GM18870 (cell line): ENCODE data around the gene MTUS2.

Experiments
- ATAC-seq: cut with Tn5 transposase; IDR thresholded peaks from one replicate; pipeline ENCODE4 v1.9.1; 2021; ENCODE audit warnings: moderate library complexity; ENCODE audit not compliant: unreplicated experiment

The MTUS2 gene

DNA sequence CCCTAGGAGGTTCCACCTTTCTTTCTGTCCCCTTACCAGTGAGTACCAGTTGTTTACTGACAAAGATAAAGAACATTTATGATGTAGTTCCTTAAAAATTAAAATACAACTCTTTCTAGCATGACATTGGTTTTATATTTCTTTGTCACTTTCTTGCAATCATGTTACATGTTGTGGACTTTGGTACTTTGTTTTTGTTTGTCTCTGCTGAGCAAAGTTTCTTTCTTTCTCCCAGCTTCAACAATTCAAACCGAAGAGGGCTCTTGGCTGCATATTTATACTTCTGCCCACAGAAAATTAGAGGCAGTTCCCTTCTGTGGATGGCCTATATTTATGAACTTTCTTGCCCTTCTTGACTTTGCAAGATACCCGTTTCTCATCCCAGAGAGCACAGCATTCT lies 201.2 kb downstream of the MTUS2 start:
- no peak for ATAC-seq

DNA sequence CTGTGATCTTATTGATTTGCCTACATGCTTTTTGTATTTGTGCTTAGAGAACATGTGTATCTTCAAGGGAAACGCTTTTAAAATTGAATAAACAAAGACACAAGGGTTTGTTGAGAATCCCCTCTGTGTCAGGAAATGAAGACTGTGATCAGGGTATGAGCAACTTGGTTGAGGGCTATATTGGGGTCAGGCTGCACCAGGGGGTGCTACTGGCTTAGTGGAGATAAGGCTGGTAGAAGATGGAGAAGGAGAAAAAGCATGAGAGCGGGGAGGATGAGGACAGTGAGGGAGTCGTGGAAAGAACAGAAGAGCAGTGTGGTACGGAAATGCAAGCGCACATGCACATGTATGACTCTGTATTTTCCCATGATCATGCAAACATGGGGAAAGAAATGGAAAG lies 201.6 kb downstream of the MTUS2 start:
- no peak for ATAC-seq

DNA sequence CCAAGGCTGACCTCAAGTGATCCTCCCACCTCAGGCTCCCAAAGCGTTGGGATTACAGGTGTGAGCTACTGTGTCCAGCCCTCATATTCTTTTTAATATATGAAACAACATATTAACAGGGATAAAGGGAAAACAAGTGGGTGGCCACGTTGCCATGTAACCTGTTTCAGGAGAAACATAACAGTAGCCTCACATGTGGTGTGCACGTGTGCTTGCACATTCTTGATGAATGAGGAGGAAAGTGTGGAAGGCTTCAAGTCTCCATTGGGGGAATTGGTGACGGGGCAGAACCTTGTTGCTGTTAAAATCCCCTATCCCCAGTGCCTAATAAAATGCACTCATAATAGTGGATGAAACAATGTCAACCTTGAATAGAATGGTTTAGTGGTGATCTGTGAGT lies 202.3 kb downstream of the MTUS2 start:
- no peak for ATAC-seq

DNA sequence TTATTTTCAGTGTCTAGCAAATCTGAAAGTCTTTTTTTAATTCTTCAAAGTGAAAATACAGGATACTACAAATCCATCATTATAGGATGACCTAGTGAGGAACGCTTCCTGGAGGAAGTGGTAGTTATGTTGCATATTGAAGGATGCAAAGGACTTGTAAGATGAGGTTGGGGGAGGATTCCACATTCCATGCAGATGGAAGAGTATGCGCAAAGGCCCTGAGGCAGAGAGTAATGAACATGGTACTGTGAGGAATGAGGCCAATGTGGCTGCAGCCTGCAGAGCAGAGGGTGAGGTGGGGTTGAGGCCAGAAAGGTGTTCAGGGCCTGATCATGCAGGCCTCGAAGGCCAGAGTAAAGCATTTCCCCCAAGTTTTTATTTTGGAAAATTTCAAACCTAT lies 202.8 kb downstream of the MTUS2 start:
- no peak for ATAC-seq

- ATAC-seq, result no peak
Measured at GRCh38 chr13:29024783-29025182, 204.6 kb downstream of the MTUS2 start.

GRCh38 chr13:29028868-29029267 lies 208.7 kb downstream of the MTUS2 start:
- ATAC-seq, result no peak

DNA sequence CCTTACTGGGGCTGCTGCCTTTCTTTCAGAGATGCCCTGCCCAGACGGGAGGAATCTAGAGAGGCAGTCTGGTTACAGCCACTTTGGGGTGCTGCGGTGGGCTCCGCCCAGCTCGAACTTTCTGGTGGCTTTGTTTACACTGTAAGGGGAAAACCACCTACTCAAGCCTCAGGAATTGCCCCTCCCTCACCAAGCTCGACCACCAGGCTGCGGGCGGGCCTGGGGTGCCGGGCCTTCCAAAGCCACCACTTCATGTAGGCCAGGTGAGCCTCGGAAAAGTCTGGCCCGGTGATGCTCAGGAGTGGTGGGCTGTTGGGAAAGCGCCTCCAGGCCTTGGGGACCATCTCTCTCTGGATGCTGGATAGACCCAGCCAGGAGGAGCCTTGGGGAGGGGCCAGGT lies 218.6 kb downstream of the MTUS2 start:
- no peak for ATAC-seq

DNA sequence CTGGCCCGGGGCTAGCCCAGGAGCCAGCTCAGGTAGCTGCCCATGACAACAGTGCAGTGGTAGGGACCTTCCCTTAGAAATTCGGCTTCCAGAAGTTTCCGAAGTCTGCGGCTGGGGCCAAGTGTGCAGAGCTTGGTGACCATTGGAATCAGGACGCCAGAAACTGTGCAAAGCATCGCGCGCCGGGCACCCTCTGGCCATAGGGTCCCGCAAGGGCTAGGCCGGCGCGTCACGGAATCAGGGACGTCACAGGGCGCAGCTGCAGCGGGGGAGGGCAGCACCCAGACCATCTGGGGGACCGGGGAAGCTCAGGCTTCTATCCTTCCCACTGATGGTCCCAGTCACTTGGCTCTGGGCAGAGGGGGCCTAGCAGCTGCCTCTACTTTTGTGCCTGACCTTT lies 219.1 kb downstream of the MTUS2 start:
- no peak for ATAC-seq

- no peak for ATAC-seq
Measured at GRCh38 chr13:29046588-29046987, 226.4 kb downstream of the MTUS2 start.

DNA sequence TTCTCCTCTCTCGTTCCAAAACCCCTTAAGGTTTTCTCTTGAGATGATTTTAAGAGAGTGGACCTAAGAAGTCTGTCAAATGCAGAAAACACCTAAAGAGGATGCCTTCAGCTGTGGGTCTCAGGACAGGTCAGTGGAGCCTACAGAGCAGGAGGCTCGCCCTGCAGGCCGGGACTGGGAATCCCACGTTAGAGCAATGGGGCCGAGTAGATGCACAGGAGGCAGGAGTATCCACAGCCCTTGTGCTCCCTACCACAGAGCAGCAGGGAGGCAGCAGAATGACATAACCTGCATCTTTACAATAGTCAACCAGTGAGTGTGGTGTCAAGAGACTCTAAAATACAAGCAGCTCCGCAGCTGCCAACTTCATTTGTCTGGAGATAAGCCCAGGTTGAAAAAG lies 229.4 kb downstream of the MTUS2 start:
- ATAC-seq, result no peak

DNA sequence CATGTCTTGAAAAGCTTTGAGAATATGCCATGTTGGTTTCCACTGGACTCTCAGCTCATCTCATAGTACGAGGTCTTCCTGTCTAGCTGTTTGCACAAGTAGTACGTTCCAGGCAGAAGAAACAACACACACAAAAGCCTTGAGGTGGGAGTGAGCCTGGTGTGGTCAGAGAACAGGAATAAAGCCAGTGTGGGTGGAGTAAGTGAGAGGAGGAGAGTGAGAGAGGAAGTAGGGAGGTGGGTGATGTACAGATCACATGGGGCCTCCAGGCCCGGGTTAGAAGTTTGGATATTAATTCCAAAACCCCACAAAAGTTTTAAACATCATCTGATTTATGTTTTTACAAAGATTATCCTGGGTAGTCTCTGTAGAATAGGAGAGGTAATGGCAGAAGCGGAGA lies 230.6 kb downstream of the MTUS2 start:
- ATAC-seq, result no peak

DNA sequence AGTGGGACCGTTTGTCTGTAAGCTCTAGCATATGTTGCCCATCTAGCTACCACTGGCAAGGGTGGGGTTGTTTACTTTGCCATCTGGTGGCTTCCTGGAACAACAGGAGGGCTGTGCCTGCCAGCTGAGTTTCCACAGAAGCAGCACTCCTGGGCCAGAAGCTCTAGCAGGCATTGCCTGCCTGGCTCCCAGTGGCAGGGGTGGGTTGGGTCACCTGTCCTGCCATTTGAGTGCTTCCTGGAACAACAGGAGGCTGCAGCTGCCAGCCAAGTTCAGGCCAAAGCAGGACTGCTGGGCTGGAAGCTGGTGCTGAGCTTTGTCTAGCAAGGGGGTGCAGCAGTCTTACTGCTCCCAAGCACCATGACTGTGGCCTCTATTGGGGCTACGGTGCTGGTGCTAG lies 239.7 kb downstream of the MTUS2 start:
- ATAC-seq, result no peak

GRCh38 chr13:29065142-29065541 lies 245.0 kb downstream of the MTUS2 start:
- ATAC-seq, result no peak

- no peak for ATAC-seq
Measured at GRCh38 chr13:29067306-29067945, 247.3 kb downstream of the MTUS2 start.

- no peak for ATAC-seq
Measured at GRCh38 chr13:29073755-29074154, 253.6 kb downstream of the MTUS2 start.

DNA sequence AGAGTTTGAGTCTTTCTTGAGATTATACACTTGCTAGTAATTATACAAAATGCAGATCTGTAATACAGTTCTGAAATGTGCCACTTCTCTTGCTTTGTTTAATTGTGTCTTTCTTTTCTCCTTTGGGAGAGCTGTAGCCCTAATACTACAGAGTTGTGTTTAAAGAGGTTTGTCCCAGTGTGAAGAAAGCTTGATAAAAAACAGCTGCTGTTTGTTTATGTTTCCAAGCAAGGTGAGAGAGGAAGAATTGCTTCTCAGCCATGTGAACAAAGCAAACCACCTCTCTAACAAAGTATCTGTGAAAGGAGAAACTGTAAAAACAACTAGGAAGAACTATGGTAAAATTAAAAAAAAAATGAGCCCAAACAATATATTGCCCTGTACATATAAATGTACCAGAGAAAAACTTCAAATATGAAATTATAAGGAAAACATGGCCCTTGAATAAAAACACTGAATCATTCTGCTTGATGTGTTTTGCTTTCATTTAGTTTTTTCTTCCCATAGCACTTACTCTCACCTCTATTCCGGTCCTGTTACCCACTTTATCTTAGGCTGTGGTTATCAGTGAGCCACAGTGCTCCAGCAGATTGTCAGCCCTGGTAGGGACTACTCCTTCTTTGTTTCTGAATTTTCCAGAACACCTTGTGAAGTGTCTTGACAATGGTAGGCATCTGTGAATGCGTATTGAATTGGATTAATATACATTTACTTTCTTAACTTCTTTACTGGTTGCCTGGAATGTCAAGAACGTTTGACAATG lies 257.1 kb downstream of the MTUS2 start:
- no peak for ATAC-seq

DNA sequence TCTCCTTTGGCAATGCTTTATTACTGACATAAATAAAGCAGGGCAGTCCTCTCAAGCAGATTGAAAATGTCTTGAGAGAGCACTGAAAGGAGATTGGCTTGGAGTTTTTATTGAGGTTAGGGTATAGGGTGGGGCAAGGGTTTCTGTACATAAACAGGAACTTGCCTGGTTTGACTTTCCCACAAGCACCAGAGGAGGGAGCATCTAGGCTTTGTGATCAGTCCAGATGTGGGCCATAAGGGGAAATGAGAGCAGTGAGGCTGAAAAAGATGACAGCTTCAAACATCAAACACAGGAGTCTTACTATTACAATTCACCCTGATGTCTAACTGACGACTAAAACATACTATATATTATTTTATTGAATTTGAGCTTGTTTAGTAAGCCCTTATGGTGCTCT lies 260.9 kb downstream of the MTUS2 start:
- ATAC-seq, result peak; percentile 79

DNA sequence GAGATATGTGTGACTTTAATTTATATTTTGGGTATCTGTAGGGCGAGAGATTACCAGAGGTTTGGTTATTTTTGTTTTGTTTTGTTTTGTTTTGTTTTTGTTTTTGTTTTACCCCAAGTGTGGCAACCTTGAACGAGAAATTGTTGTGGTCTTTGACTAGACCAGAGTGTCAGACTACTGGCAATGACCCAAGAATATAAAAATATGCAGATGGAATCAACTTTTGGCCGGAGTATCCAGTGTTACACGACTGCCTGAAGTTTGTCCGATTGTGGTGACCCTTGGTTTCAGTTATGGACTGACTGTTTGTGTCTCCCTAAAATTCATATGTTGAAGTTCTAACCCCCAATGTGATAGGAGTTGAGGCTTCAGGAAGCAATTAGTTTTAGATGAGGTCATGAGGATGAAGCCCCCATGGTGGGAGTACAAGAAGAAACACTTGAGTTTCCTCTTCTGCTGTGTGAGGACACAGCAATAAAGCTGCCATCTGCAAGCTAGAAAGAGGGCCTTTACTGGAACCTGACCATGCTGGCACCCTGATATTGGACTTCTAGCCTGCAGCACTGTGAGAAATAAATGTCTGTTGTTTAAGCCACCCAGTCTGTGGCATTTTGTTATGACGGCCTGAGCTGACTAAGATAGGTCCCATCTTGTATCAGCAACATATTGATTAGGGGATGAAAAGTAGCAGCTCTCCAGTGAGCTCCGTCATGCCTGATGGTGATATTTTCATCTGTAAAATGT lies 261.7 kb downstream of the MTUS2 start:
- no peak for ATAC-seq

- no peak for ATAC-seq
Measured at GRCh38 chr13:29099781-29100406, 279.8 kb downstream of the MTUS2 start.

DNA sequence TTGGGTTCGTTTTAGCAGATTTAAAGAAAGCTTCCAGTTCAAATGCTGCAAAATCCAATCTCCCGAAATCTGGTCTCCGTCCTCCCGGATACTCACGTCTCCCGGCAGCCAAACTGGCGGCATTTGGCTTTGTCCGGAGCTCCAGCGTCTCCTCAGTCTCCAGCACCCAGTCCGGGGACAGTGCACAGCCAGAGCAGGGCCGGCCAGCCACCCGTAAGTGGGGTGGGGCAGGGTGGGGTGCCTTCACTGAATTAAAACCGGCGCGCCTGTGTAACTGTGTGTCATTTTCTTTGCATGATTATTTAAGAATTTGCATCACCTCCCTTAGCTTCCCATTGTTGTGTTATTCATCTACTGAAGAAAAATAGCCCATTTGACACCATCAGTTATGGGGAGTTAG lies 280.6 kb downstream of the MTUS2 start:
- no peak for ATAC-seq

DNA sequence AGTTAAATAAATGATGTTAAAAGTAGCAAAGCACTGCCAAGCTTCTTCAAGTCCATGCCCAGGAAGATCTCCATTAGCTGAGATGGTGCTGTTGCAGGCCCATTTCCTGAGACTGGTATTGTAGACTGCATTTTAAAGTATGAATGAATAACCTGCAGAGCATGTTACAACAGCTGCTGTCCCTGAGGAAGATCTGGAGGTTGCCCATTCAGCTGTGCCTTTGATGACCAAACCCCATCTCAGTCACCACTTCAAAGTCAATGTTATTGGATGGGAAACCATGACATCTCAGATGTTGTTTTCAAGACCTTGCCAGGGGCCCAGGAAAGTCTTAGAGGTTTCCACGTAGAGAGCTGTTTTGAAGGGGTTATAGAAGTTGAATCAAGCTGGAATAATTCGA lies 281.3 kb downstream of the MTUS2 start:
- ATAC-seq, result no peak

- ATAC-seq, result no peak
Measured at GRCh38 chr13:29101905-29102304, 281.8 kb downstream of the MTUS2 start.
